Omental fat pad (tissue), 4 donors: ENCODE results near the gene CSNK1D. TPM values are rescaled to one million over a fixed set of nuclear protein-coding genes. Genes with fewer than 3 reads are reported as not detected.

ENCODE experiments used
- ATAC-seq: fragments of 150-250 bp; one replicate; pipeline ENCODE4 v1.9.1; 2016; ENCODE audit warnings: mild to moderate bottlenecking, moderate library complexity; ENCODE audit not compliant: low FRiP score
- DNase-seq: peaks from one replicate; pipeline ENCODE4 v3.0.0-alpha.2; 2019; ENCODE audit warnings: low spot score
- total RNA-seq, 4 donors: library from RNA; depleted of rRNA; stranded (reverse); fragments of >200 nt; gene quantifications; one replicate each; pipeline ENCODE4 v1.1.0, GENCODE V29; 2016
- TF ChIP-seq, protein P1 (sequence below), 3 donors: fragments of 450-650 bp; IDR thresholded peaks; one replicate each; pipeline ENCODE4 v1.5.1; 2016 to 2017; ENCODE audit warnings: antibody characterized with exemption in 3 of 3, mild to moderate bottlenecking in 3 of 3, moderate library complexity in 2 of 3

The CSNK1D gene
- total RNA-seq, 4 donors from 2014 or later, result 54.7 to 117 (median 98.4) TPM

DNA sequence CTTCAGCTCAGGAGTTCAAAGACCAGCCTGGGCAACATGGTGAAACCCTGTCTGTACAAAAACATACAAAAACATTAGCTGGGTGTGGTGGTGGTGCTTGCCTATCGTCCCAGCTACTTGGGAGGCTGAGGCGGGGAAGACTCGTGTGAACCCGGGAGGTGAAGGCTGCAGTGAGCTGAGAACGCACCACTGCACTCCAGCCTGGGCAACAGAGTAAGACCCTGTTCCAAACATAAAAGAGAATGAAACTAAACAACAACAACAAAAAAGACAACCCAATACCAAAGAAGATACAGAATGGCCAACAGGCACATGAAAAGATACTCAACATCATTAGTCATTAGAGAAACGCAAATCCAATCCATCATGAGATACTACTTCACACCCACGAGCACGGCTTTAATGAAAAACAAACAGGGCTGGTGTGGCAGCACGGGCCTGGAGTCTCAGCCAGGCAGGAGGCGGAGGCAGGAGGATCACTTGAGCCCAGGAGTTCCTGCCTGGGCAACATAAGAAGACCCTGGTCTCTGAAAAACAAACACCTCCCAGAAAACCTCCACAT, 52.1 kb downstream of the CSNK1D start:
- TF ChIP-seq, protein P1, sequence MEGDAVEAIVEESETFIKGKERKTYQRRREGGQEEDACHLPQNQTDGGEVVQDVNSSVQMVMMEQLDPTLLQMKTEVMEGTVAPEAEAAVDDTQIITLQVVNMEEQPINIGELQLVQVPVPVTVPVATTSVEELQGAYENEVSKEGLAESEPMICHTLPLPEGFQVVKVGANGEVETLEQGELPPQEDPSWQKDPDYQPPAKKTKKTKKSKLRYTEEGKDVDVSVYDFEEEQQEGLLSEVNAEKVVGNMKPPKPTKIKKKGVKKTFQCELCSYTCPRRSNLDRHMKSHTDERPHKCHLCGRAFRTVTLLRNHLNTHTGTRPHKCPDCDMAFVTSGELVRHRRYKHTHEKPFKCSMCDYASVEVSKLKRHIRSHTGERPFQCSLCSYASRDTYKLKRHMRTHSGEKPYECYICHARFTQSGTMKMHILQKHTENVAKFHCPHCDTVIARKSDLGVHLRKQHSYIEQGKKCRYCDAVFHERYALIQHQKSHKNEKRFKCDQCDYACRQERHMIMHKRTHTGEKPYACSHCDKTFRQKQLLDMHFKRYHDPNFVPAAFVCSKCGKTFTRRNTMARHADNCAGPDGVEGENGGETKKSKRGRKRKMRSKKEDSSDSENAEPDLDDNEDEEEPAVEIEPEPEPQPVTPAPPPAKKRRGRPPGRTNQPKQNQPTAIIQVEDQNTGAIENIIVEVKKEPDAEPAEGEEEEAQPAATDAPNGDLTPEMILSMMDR (IDR thresholded peaks at IDR 0.05), result no peak
- no peak for ATAC-seq

DNA sequence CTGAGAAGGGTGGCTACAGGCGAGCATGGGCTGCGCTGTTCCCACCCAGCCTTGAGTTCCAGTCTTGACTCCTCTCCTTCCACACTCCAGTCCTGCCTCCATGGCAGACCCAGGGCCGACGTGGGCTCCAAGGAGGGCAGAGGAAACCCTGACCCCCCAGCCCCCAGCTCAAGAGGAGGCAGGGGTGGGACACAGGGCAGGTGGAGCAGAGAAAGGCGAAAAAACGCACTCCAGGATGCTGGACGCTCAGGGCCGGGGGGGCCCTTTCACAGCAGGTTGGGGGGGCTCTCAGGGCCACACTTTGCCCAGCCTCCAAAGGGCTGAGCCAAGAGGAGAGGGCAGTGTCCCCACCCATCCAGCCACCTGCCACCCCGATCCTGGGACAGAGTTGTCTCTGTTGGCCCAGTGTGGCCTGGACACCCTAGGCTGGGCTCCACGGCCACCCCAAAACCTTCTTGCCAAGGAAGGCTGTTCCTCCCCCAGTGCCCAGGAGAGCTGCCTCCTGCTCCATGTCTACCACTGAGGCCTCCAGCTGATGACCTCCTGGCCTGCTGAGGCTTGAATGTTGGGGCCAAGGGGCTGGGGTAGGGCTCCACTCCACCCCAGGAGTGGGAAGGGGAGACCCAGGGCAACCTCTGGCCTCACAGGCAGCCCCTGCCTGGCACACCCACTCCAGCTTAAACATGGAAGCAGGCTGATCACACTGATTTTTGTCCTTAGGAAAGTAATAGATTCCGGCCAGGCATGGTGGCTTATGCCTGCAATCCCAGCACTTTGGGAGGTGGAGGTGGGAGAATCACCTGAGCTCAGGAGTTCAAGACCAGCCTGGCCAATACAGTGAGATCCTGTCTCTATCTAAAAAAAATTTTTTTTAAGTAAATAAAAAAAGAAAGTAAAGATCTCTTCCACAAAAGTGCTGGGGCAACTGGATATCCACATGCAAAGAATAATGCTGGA, 53.5 kb downstream of the CSNK1D start:
- DNase-seq, result no peak
- TF ChIP-seq, protein P1 (IDR thresholded peaks at IDR 0.05), result no peak
- no peak for ATAC-seq

More for the DNA sequence above, 52.1 kb downstream of the CSNK1D start:
- DNase-seq, result no peak

GRCh38 chr17:82219083-82219482, 54.4 kb downstream of the CSNK1D start:
- DNase-seq, result no peak
- no peak for ATAC-seq
- TF ChIP-seq, protein P1 (IDR thresholded peaks at IDR 0.05), result no peak

DNA sequence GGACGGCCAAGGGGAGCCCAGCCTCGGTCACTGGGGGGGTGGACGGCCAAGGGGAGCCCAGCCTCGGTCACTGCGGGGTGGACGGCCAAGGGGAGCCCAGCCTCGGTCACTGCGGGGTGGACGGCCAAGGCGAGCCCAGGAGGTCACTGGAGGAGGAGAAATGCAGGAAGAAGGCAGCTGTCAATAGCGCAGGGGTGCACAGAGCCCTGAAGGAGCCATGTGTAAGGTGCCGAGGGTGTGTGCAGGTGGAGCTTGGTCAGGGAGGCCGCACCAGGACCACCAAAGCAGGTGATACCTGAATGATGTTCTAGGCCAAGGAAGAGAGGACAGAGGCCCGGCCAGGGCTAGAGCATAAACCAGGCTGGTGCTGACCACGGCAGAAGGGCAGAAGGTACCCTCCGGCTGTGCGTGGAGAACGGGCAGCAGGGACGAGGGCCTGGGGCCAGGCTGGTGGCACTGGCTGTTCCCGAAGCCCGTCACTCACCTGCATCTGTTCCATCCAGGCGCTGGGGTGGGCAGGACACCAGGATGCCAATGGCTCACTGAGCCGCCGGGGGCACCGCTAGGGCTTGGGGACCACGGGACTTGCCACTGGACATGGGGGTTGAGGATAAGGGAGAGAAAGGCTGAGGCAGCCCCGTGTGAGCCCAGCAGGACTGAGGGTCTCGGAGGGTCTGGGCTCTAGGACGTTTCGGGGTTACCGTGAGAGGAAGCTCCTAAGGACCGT, 55.0 kb downstream of the CSNK1D start:
- TF ChIP-seq, protein P1 (IDR thresholded peaks at IDR 0.05), result no peak
- DNase-seq (no peak), ATAC-seq (no peak)

DNA sequence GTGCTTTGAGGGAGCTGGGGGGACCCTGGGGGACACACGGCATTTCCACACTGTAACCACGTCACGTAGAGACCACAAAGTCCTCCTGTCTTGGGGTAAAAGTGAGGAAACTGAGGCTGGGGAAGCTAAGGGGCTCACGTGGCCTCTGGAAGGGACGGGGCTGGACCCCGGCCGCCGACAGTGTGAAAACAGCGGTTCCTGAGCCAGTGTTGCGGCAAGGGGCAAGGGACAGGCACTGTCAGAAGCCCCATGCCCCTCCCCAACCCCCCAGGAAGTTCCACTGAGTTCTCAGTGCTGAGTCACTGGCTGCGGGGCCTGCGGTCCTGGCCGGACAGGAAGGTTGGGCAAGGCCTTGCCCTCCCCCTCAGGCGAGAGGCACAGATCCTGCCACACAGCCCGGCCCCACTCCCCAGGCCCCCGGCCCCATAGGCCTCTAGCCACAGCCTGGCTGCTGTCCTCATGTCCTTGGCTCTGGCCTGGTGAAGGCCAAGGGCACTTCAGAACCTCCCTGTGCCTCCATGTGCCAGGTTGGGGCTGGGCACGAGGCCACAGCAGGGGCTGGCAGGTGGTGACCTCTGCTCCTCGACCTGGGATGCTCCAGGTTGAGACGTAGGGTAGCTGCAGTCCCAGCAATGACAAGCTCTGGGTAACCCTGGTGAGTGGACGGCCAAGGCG, 55.8 kb downstream of the CSNK1D start:
- TF ChIP-seq, protein P1 (IDR thresholded peaks at IDR 0.05), result no peak
- no peak for DNase-seq
- ATAC-seq, result peak; percentile 24

GRCh38 chr17:82217120-82217529, 56.4 kb downstream of the CSNK1D start:
- no peak for ATAC-seq
- TF ChIP-seq, protein P1 (IDR thresholded peaks at IDR 0.05), result no peak

More at GRCh38 chr17:82217120-82217529, 56.4 kb downstream of the CSNK1D start:
- no peak for DNase-seq
